Measurements from ENCODE around the gene NUCKS1.

DNA sequence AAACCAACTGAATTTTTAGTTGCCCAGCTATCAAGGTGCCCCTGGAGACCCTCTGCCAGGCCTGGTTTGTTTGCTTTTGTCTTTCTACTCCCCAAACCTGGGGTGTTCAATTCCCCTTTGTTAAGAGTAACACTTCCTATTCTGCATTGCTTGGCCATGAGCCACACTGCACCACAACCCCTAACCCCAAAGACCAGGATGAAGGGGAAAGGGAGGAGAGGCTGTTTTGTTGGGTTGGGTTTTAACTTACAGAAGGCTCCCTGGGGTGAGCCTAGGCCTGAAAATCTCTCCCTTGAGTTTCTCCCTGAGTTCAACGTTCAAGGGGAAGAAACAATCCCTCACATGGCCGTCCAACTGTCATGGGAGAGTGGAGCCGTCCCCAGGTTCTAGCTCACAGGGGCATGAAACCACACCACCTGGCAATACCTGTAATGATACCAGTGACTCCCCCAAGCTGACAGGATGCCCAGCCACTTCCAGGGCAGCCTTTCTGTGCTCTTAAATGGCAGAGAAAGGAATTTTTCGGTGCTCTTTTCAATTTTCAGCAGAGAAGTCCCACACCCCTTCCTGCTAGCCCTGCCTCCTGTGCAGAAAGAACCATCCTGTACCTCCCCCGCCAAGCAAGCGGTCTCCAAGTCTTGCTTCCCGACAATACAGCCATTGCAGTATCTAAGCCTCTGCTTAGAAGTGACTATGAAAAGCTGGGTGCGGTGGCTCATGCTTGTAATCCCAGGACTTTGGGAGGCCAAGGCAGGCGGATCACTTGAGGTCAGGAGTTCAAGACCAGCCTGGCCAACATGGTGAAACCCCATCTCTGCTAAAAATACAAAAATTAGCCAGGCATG, 84.6 kb downstream of the NUCKS1 start:
- TF ChIP-seq, protein P1, sequence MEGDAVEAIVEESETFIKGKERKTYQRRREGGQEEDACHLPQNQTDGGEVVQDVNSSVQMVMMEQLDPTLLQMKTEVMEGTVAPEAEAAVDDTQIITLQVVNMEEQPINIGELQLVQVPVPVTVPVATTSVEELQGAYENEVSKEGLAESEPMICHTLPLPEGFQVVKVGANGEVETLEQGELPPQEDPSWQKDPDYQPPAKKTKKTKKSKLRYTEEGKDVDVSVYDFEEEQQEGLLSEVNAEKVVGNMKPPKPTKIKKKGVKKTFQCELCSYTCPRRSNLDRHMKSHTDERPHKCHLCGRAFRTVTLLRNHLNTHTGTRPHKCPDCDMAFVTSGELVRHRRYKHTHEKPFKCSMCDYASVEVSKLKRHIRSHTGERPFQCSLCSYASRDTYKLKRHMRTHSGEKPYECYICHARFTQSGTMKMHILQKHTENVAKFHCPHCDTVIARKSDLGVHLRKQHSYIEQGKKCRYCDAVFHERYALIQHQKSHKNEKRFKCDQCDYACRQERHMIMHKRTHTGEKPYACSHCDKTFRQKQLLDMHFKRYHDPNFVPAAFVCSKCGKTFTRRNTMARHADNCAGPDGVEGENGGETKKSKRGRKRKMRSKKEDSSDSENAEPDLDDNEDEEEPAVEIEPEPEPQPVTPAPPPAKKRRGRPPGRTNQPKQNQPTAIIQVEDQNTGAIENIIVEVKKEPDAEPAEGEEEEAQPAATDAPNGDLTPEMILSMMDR (conservative IDR thresholded peaks at IDR 0.05 in 1 of 2, IDR thresholded peaks at IDR 0.05 in 1 of 2; ENCODE audit: extremely low read depth in 1 of 2, insufficient read depth in 1 of 2, low read depth in 1 of 2, low read length in 2 of 2): no peak
- TF ChIP-seq EZH2 (IDR thresholded peaks at IDR 0.05; ENCODE audit: borderline replicate concordance, low read length): no peak
